ENCODE results near the gene GRB10.
"Not testable (repeated sequence)": the region's sequence is repeated elsewhere in the genome, so short reads cannot be mapped to it uniquely, and the experiment has no call there.

The GRB10 gene

GRCh38 chr7:50735836-50736235 is 46.9 kb downstream of the GRB10 start:
- H3K36me3 ChIP-seq (ENCODE audit: insufficient read depth, low read length); H3K9me3 ChIP-seq (ENCODE audit: low read length); H3K4me3 ChIP-seq (ENCODE audit: low read depth in 1 of 2, low read length in 2 of 2); H3K27me3 ChIP-seq (ENCODE audit: control insufficient read depth in 1 of 2, insufficient read depth in 2 of 2, low read length in 2 of 2); H3K9ac ChIP-seq (ENCODE audit: low read length); H3K27ac ChIP-seq (ENCODE audit: low read depth, low read length): not testable (repeated sequence)
- H3K4me1 ChIP-seq (ENCODE audit: insufficient read depth, low read length) = peaks cover 12% of the 10 kb centered on the region

GRCh38 chr7:50735333-50735732 is 47.4 kb downstream of the GRB10 start:
- Histone ChIP-seq H3K9me3 (ENCODE audit: low read length) (no peaks in the 10 kb centered on the region), H3K27ac (ENCODE audit: low read depth, low read length) (no peak overlapping the region), H3K9ac (ENCODE audit: low read length) (no peak overlapping the region), H3K36me3 (ENCODE audit: insufficient read depth, low read length) (no peaks in the 10 kb centered on the region), H3K27me3 (ENCODE audit: control insufficient read depth in 1 of 2, insufficient read depth in 2 of 2, low read length in 2 of 2) (no peaks in the 10 kb centered on the region), H3K4me1 (ENCODE audit: insufficient read depth, low read length) (peaks cover 16% of the 10 kb centered on the region), H3K4me3 (ENCODE audit: low read depth in 1 of 2, low read length in 2 of 2) (no peak overlapping the region)

GRCh38 chr7:50734246-50734645 is 48.5 kb downstream of the GRB10 start:
- H3K27me3 ChIP-seq (ENCODE audit: control insufficient read depth in 1 of 2, insufficient read depth in 2 of 2, low read length in 2 of 2) = no peaks in the 10 kb centered on the region
- no peaks in the 10 kb centered on the region for H3K36me3 ChIP-seq (ENCODE audit: insufficient read depth, low read length)
- H3K9ac ChIP-seq (ENCODE audit: low read length) = no peak overlapping the region
- H3K9me3 ChIP-seq (ENCODE audit: low read length) = no peaks in the 10 kb centered on the region
- H3K4me3 ChIP-seq (ENCODE audit: low read depth in 1 of 2, low read length in 2 of 2) = no peak overlapping the region
- H3K27ac ChIP-seq (ENCODE audit: low read depth, low read length) = no peak overlapping the region
- peaks cover 18% of the 10 kb centered on the region for H3K4me1 ChIP-seq (ENCODE audit: insufficient read depth, low read length)

GRCh38 chr7:50733552-50733951 is 49.1 kb downstream of the GRB10 start:
- no peak overlapping the region for H3K27ac ChIP-seq (ENCODE audit: low read depth, low read length)
- H3K4me3 ChIP-seq (ENCODE audit: low read depth in 1 of 2, low read length in 2 of 2) = no peak overlapping the region
- no peaks in the 10 kb centered on the region for H3K9me3 ChIP-seq (ENCODE audit: low read length)
- no peak overlapping the region for H3K9ac ChIP-seq (ENCODE audit: low read length)
- H3K27me3 ChIP-seq (ENCODE audit: control insufficient read depth in 1 of 2, insufficient read depth in 2 of 2, low read length in 2 of 2) = no peaks in the 10 kb centered on the region
- H3K4me1 ChIP-seq (ENCODE audit: insufficient read depth, low read length) = peaks cover 18% of the 10 kb centered on the region
- H3K36me3 ChIP-seq (ENCODE audit: insufficient read depth, low read length) = no peaks in the 10 kb centered on the region

- Histone ChIP-seq H3K36me3 (ENCODE audit: insufficient read depth, low read length) (no peaks in the 10 kb centered on the region), H3K9ac (ENCODE audit: low read length) (no peak overlapping the region), H3K27me3 (ENCODE audit: control insufficient read depth in 1 of 2, insufficient read depth in 2 of 2, low read length in 2 of 2) (no peaks in the 10 kb centered on the region), H3K9me3 (ENCODE audit: low read length) (no peaks in the 10 kb centered on the region), H3K4me1 (ENCODE audit: insufficient read depth, low read length) (peaks cover 25% of the 10 kb centered on the region), H3K4me3 (ENCODE audit: low read depth in 1 of 2, low read length in 2 of 2) (no peak overlapping the region), H3K27ac (ENCODE audit: low read depth, low read length) (no peak overlapping the region)
These were observed 50.8 kb downstream of the GRB10 start for GRCh38 chr7:50731703-50732582.

- no peaks in the 10 kb centered on the region for H3K9me3 ChIP-seq (ENCODE audit: low read length)
- H3K4me3 ChIP-seq (ENCODE audit: low read depth in 1 of 2, low read length in 2 of 2) = no peak overlapping the region
- no peak overlapping the region for H3K9ac ChIP-seq (ENCODE audit: low read length)
- H3K27me3 ChIP-seq (ENCODE audit: control insufficient read depth in 1 of 2, insufficient read depth in 2 of 2, low read length in 2 of 2) = no peaks in the 10 kb centered on the region
- H3K36me3 ChIP-seq (ENCODE audit: insufficient read depth, low read length) = no peaks in the 10 kb centered on the region
- H3K4me1 ChIP-seq (ENCODE audit: insufficient read depth, low read length) = peaks cover 29% of the 10 kb centered on the region
- H3K27ac ChIP-seq (ENCODE audit: low read depth, low read length) = peak overlapping the region; percentile 12
These were observed 52.0 kb downstream of the GRB10 start for GRCh38 chr7:50730446-50731400.

- no peak overlapping the region for H3K4me3 ChIP-seq (ENCODE audit: low read depth in 1 of 2, low read length in 2 of 2)
- no peak overlapping the region for H3K27ac ChIP-seq (ENCODE audit: low read depth, low read length)
- H3K9ac ChIP-seq (ENCODE audit: low read length) = no peak overlapping the region
- no peaks in the 10 kb centered on the region for H3K36me3 ChIP-seq (ENCODE audit: insufficient read depth, low read length)
- H3K4me1 ChIP-seq (ENCODE audit: insufficient read depth, low read length) = peaks cover 29% of the 10 kb centered on the region
- H3K27me3 ChIP-seq (ENCODE audit: control insufficient read depth in 1 of 2, insufficient read depth in 2 of 2, low read length in 2 of 2) = no peaks in the 10 kb centered on the region
- H3K9me3 ChIP-seq (ENCODE audit: low read length) = no peaks in the 10 kb centered on the region
These were observed 52.7 kb downstream of the GRB10 start for GRCh38 chr7:50729962-50730361.

GRCh38 chr7:50728184-50728583 is 54.5 kb downstream of the GRB10 start:
- Histone ChIP-seq H3K9ac (ENCODE audit: low read length) (no peak overlapping the region), H3K27ac (ENCODE audit: low read depth, low read length) (no peak overlapping the region), H3K4me3 (ENCODE audit: low read depth in 1 of 2, low read length in 2 of 2) (no peak overlapping the region), H3K36me3 (ENCODE audit: insufficient read depth, low read length) (no peaks in the 10 kb centered on the region), H3K9me3 (ENCODE audit: low read length) (no peaks in the 10 kb centered on the region), H3K27me3 (ENCODE audit: control insufficient read depth in 1 of 2, insufficient read depth in 2 of 2, low read length in 2 of 2) (no peaks in the 10 kb centered on the region), H3K4me1 (ENCODE audit: insufficient read depth, low read length) (peaks cover 24% of the 10 kb centered on the region)

- Histone ChIP-seq H3K9ac (ENCODE audit: low read length) (no peak overlapping the region), H3K4me3 (ENCODE audit: low read depth in 1 of 2, low read length in 2 of 2) (no peak overlapping the region), H3K36me3 (ENCODE audit: insufficient read depth, low read length) (no peaks in the 10 kb centered on the region), H3K9me3 (ENCODE audit: low read length) (no peaks in the 10 kb centered on the region), H3K4me1 (ENCODE audit: insufficient read depth, low read length) (peaks cover 23% of the 10 kb centered on the region), H3K27ac (ENCODE audit: low read depth, low read length) (no peak overlapping the region), H3K27me3 (ENCODE audit: control insufficient read depth in 1 of 2, insufficient read depth in 2 of 2, low read length in 2 of 2) (no peaks in the 10 kb centered on the region)
These were observed 55.0 kb downstream of the GRB10 start for GRCh38 chr7:50727711-50728110.

GRCh38 chr7:50727072-50727471 is 55.6 kb downstream of the GRB10 start:
- H3K4me1 ChIP-seq (ENCODE audit: insufficient read depth, low read length) = peaks cover 23% of the 10 kb centered on the region
- H3K36me3 ChIP-seq (ENCODE audit: insufficient read depth, low read length) = no peaks in the 10 kb centered on the region
- H3K4me3 ChIP-seq (ENCODE audit: low read depth in 1 of 2, low read length in 2 of 2) = no peak overlapping the region
- H3K9ac ChIP-seq (ENCODE audit: low read length) = no peak overlapping the region
- no peak overlapping the region for H3K27ac ChIP-seq (ENCODE audit: low read depth, low read length)
- H3K27me3 ChIP-seq (ENCODE audit: control insufficient read depth in 1 of 2, insufficient read depth in 2 of 2, low read length in 2 of 2) = no peaks in the 10 kb centered on the region
- H3K9me3 ChIP-seq (ENCODE audit: low read length) = no peaks in the 10 kb centered on the region

GRCh38 chr7:50725774-50726173 is 56.9 kb downstream of the GRB10 start:
- no peaks in the 10 kb centered on the region for H3K27me3 ChIP-seq (ENCODE audit: control insufficient read depth in 1 of 2, insufficient read depth in 2 of 2, low read length in 2 of 2)

More at GRCh38 chr7:50725774-50726173, 56.9 kb downstream of the GRB10 start:
- Histone ChIP-seq H3K27ac (ENCODE audit: low read depth, low read length) (no peak overlapping the region), H3K4me3 (ENCODE audit: low read depth in 1 of 2, low read length in 2 of 2) (no peak overlapping the region), H3K36me3 (ENCODE audit: insufficient read depth, low read length) (no peaks in the 10 kb centered on the region), H3K4me1 (ENCODE audit: insufficient read depth, low read length) (peaks cover 36% of the 10 kb centered on the region), H3K9ac (ENCODE audit: low read length) (no peak overlapping the region), H3K9me3 (ENCODE audit: low read length) (no peaks in the 10 kb centered on the region)
